WTC11 (cell line): ENCODE results near the gene FOXC2. TPM values are rescaled to one million over a fixed set of nuclear protein-coding genes. Genes with fewer than 3 reads are reported as not detected.

ENCODE experiments used
- ATAC-seq: fragments of 200-7000 bp; cut with Tn5 transposase; 2 replicates; pipeline ENCODE4 v1.10.0; 2021; ENCODE audit warnings: mild to moderate bottlenecking, moderate library complexity
- CTCF ChIA-PET: fragments of 300-600 bp; sonication (Branson Sonifier 250); formaldehyde crosslinking; loops from one replicate; lab custom pipeline; 2021; ENCODE audit warnings: antibody characterized with exemption; lab: Charles Lee
- POLR2A ChIA-PET: fragments of 350-600 bp; sonication (Branson Sonifier 250); formaldehyde crosslinking; loops from one replicate; lab custom pipeline; 2021; ENCODE audit warnings: antibody characterized with exemption; lab: Charles Lee
- DNase-seq: peaks from one replicate; pipeline ENCODE4 v3.0.0; 2021; ENCODE audit warnings: low spot score
- H3K27ac Mint-ChIP-seq: 2 replicates; pipeline ENCODE4 v1.8.0; 2021; ENCODE audit warnings: mixed read lengths
- H3K27me3 Mint-ChIP-seq: 2 replicates; pipeline ENCODE4 v1.8.0; 2021; ENCODE audit warnings: low read depth, mild to moderate bottlenecking, moderate library complexity, mixed read lengths
- H3K36me3 Mint-ChIP-seq: 2 replicates; pipeline ENCODE4 v1.8.0; 2021; ENCODE audit warnings: mixed read lengths
- H3K4me1 Mint-ChIP-seq: 2 replicates; pipeline ENCODE4 v1.8.0; 2022; ENCODE audit warnings: mixed read lengths
- H3K4me3 Mint-ChIP-seq: 2 replicates; pipeline ENCODE4 v1.8.0; 2021; ENCODE audit warnings: mild to moderate bottlenecking, moderate library complexity, mixed read lengths
- H3K9me3 Mint-ChIP-seq: 2 replicates; pipeline ENCODE4 v1.8.0; 2021; ENCODE audit warnings: mixed read lengths
- ATF1 ChIP-seq: sonication (generic); formaldehyde crosslinking; IDR thresholded peaks from 2 replicates; pipeline ENCODE4 v1.8.1; 2023; ENCODE audit warnings: mild to moderate bottlenecking, moderate library complexity, missing genetic modification reagents
- CDX4 ChIP-seq: fragments of 250-450 bp; sonication (Bioruptor Pico); IDR thresholded peaks from 2 replicates; pipeline ENCODE4 v1.9.0; 2021; ENCODE audit warnings: moderate library complexity, mild to moderate bottlenecking, inconsistent platforms, borderline replicate concordance
- CREM ChIP-seq: sonication (generic); formaldehyde crosslinking; IDR thresholded peaks from 2 replicates; pipeline ENCODE4 v1.8.1; 2022; ENCODE audit warnings: mild to moderate bottlenecking, missing genetic modification reagents, moderate library complexity
- E2F4 ChIP-seq: sonication (generic); formaldehyde crosslinking; IDR thresholded peaks from 2 replicates; pipeline ENCODE4 v1.8.1; 2022; ENCODE audit warnings: low read depth, mild to moderate bottlenecking, moderate library complexity, missing genetic modification reagents, borderline replicate concordance
- EMX1 ChIP-seq: fragments of 250-450 bp; sonication (Bioruptor Pico); IDR thresholded peaks from 2 replicates; pipeline ENCODE4 v1.8.0; 2021; ENCODE audit warnings: mild to moderate bottlenecking
- FOXJ3 ChIP-seq: sonication (generic); formaldehyde crosslinking; IDR thresholded peaks from 2 replicates; pipeline ENCODE4 v1.9.0; 2021; ENCODE audit warnings: missing genetic modification reagents, mild to moderate bottlenecking, borderline replicate concordance
- HMGA2 ChIP-seq: fragments of 250-450 bp; sonication (Bioruptor Pico); IDR thresholded peaks from 2 replicates; pipeline ENCODE4 v1.4.0; 2021; ENCODE audit warnings: mild to moderate bottlenecking, moderate library complexity
- KAT7 ChIP-seq: sonication (generic); formaldehyde crosslinking; IDR thresholded peaks from 2 replicates; pipeline ENCODE4 v1.8.1; 2023; ENCODE audit warnings: missing genetic modification reagents, mild to moderate bottlenecking, borderline replicate concordance
- MXD4 ChIP-seq: fragments of 250-450 bp; sonication (Bioruptor Pico); IDR thresholded peaks from 2 replicates; pipeline ENCODE4 v1.8.0; 2021; ENCODE audit warnings: mild to moderate bottlenecking, moderate library complexity, borderline replicate concordance
- NFE2L1 ChIP-seq: sonication (generic); formaldehyde crosslinking; IDR thresholded peaks from 2 replicates; pipeline ENCODE4 v1.8.1; 2023; ENCODE audit warnings: missing genetic modification reagents
- NR3C1 ChIP-seq: sonication (generic); formaldehyde crosslinking; conservative IDR thresholded peaks from 2 replicates; pipeline ENCODE4 v1.8.1; 2023; ENCODE audit warnings: low read depth, mild to moderate bottlenecking, missing genetic modification reagents
- PREB ChIP-seq: sonication (generic); formaldehyde crosslinking; IDR thresholded peaks from 2 replicates; pipeline ENCODE4 v1.8.1; 2022; ENCODE audit warnings: mild to moderate bottlenecking, missing genetic modification reagents, moderate library complexity, borderline replicate concordance
- RORB ChIP-seq: fragments of 250-450 bp; sonication (Bioruptor Pico); IDR thresholded peaks from 2 replicates; pipeline ENCODE4 v1.9.0; 2021; ENCODE audit warnings: mild to moderate bottlenecking
- SOX15 ChIP-seq: fragments of 250-450 bp; sonication (Bioruptor Pico); IDR thresholded peaks from 2 replicates; pipeline ENCODE4 v1.9.0; 2021; ENCODE audit warnings: mild to moderate bottlenecking
- TEAD4 ChIP-seq: sonication (generic); formaldehyde crosslinking; IDR thresholded peaks from 2 replicates; pipeline ENCODE4 v1.8.0; 2022; ENCODE audit warnings: mild to moderate bottlenecking, missing genetic modification reagents
- TP53 ChIP-seq: sonication (generic); formaldehyde crosslinking; IDR thresholded peaks from 2 replicates; pipeline ENCODE4 v1.8.1; 2023; ENCODE audit warnings: mild to moderate bottlenecking, missing genetic modification reagents
- ZMAT4 ChIP-seq: fragments of 250-450 bp; sonication (Bioruptor Pico); IDR thresholded peaks from 2 replicates; pipeline ENCODE4 v1.9.0; 2021; ENCODE audit warnings: mild to moderate bottlenecking
- ZNF416 ChIP-seq: fragments of 250-450 bp; sonication (Bioruptor Pico); IDR thresholded peaks from 2 replicates; pipeline ENCODE4 v1.9.0; 2021; ENCODE audit warnings: mild to moderate bottlenecking, inconsistent platforms
- ZNF423 ChIP-seq: fragments of 250-450 bp; sonication (Bioruptor Pico); IDR thresholded peaks from 2 replicates; pipeline ENCODE4 v2.1.2; 2022; ENCODE audit warnings: mild to moderate bottlenecking, moderate library complexity
- total RNA-seq: library from RNA; stranded (reverse); gene quantifications from 3 replicates; pipeline ENCODE4 v1.2.3, GENCODE V29; 2021
- TF ChIP-seq, protein P1 (sequence below): sonication (generic); formaldehyde crosslinking; IDR thresholded peaks from 2 replicates; pipeline ENCODE4 v1.8.1; 2023; ENCODE audit warnings: mild to moderate bottlenecking, missing genetic modification reagents, moderate library complexity
- TF ChIP-seq, protein P2 (sequence below): sonication (generic); formaldehyde crosslinking; IDR thresholded peaks from 2 replicates; pipeline ENCODE4 v1.8.0; 2023; ENCODE audit warnings: mild to moderate bottlenecking, missing genetic modification reagents
- TF ChIP-seq, protein P3 (sequence below): sonication (generic); formaldehyde crosslinking; IDR thresholded peaks from 2 replicates; pipeline ENCODE4 v1.8.0; 2022; ENCODE audit warnings: mild to moderate bottlenecking, missing genetic modification reagents
- TF ChIP-seq, protein P4 (sequence below): sonication (generic); formaldehyde crosslinking; conservative IDR thresholded peaks from 2 replicates; pipeline ENCODE4 v1.8.1; 2023; ENCODE audit warnings: mild to moderate bottlenecking, low read depth, missing genetic modification reagents, moderate library complexity

Gene FOXC2
- total RNA-seq, 1 experiment from 2014 or later = 0.28 TPM

GRCh38 chr16:86546638-86547013 is 20.0 kb upstream of the FOXC2 start:
- TF ChIP-seq EMX1 (no peak), CDX4 (CRISPR knock-in tag) (no peak), PREB (no peak), ATF1 (CRISPR knock-in tag) (no peak), TEAD4 (CRISPR knock-in tag) (no peak), TP53 (no peak), FOXJ3 (CRISPR knock-in tag) (no peak), NR3C1 (CRISPR knock-in tag) (no peak), E2F4 (no peak), NFE2L1 (CRISPR knock-in tag) (no peak), SOX15 (no peak), ZNF416 (no peak), MXD4 (CRISPR knock-in tag) (no peak), ZNF423 (no peak), RORB (no peak), KAT7 (CRISPR knock-in tag) (no peak)
- TF ChIP-seq, protein P1, sequence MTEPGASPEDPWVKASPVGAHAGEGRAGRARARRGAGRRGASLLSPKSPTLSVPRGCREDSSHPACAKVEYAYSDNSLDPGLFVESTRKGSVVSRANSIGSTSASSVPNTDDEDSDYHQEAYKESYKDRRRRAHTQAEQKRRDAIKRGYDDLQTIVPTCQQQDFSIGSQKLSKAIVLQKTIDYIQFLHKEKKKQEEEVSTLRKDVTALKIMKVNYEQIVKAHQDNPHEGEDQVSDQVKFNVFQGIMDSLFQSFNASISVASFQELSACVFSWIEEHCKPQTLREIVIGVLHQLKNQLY (CRISPR knock-in tag) = no peak
- TF ChIP-seq, protein P2, sequence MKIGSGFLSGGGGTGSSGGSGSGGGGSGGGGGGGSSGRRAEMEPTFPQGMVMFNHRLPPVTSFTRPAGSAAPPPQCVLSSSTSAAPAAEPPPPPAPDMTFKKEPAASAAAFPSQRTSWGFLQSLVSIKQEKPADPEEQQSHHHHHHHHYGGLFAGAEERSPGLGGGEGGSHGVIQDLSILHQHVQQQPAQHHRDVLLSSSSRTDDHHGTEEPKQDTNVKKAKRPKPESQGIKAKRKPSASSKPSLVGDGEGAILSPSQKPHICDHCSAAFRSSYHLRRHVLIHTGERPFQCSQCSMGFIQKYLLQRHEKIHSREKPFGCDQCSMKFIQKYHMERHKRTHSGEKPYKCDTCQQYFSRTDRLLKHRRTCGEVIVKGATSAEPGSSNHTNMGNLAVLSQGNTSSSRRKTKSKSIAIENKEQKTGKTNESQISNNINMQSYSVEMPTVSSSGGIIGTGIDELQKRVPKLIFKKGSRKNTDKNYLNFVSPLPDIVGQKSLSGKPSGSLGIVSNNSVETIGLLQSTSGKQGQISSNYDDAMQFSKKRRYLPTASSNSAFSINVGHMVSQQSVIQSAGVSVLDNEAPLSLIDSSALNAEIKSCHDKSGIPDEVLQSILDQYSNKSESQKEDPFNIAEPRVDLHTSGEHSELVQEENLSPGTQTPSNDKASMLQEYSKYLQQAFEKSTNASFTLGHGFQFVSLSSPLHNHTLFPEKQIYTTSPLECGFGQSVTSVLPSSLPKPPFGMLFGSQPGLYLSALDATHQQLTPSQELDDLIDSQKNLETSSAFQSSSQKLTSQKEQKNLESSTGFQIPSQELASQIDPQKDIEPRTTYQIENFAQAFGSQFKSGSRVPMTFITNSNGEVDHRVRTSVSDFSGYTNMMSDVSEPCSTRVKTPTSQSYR (CRISPR knock-in tag) = no peak
- TF ChIP-seq, protein P3, sequence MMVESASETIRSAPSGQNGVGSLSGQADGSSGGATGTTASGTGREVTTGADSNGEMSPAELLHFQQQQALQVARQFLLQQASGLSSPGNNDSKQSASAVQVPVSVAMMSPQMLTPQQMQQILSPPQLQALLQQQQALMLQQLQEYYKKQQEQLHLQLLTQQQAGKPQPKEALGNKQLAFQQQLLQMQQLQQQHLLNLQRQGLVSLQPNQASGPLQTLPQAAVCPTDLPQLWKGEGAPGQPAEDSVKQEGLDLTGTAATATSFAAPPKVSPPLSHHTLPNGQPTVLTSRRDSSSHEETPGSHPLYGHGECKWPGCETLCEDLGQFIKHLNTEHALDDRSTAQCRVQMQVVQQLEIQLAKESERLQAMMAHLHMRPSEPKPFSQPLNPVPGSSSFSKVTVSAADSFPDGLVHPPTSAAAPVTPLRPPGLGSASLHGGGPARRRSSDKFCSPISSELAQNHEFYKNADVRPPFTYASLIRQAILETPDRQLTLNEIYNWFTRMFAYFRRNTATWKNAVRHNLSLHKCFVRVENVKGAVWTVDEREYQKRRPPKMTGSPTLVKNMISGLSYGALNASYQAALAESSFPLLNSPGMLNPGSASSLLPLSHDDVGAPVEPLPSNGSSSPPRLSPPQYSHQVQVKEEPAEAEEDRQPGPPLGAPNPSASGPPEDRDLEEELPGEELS (CRISPR knock-in tag) = no peak
- H3K27ac Mint-ChIP-seq = no peak overlapping the region
- CTCF ChIA-PET = no interaction called here
- no peaks in the 10 kb centered on the region for H3K4me1 Mint-ChIP-seq
- ATAC-seq (no peak), DNase-seq (no peak)
- H3K36me3 Mint-ChIP-seq = peaks cover 10% of the 10 kb centered on the region
- no peak overlapping the region for H3K4me3 Mint-ChIP-seq
- H3K27me3 Mint-ChIP-seq = no peaks in the 10 kb centered on the region
- peaks cover 3% of the 10 kb centered on the region; the same call in 1 of the 2 replicates for H3K9me3 Mint-ChIP-seq
- POLR2A ChIA-PET = no interaction called here

GRCh38 chr16:86547286-86547685 is 19.3 kb upstream of the FOXC2 start:
- CTCF ChIA-PET = no interaction called here
- TF ChIP-seq, protein P4, sequence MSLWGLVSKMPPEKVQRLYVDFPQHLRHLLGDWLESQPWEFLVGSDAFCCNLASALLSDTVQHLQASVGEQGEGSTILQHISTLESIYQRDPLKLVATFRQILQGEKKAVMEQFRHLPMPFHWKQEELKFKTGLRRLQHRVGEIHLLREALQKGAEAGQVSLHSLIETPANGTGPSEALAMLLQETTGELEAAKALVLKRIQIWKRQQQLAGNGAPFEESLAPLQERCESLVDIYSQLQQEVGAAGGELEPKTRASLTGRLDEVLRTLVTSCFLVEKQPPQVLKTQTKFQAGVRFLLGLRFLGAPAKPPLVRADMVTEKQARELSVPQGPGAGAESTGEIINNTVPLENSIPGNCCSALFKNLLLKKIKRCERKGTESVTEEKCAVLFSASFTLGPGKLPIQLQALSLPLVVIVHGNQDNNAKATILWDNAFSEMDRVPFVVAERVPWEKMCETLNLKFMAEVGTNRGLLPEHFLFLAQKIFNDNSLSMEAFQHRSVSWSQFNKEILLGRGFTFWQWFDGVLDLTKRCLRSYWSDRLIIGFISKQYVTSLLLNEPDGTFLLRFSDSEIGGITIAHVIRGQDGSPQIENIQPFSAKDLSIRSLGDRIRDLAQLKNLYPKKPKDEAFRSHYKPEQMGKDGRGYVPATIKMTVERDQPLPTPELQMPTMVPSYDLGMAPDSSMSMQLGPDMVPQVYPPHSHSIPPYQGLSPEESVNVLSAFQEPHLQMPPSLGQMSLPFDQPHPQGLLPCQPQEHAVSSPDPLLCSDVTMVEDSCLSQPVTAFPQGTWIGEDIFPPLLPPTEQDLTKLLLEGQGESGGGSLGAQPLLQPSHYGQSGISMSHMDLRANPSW = no peak
- TF ChIP-seq HMGA2 = no peak
- TF ChIP-seq FOXJ3 (CRISPR knock-in tag) = no peak
- TF ChIP-seq ZMAT4 (CRISPR knock-in tag) = no peak
- no peak for TF ChIP-seq CREM (CRISPR knock-in tag)
- TF ChIP-seq, protein P2 (CRISPR knock-in tag) = no peak

More at GRCh38 chr16:86547286-86547685, 19.3 kb upstream of the FOXC2 start:
- H3K9me3 Mint-ChIP-seq = peaks cover 3% of the 10 kb centered on the region; the same call in 1 of the 2 replicates
- H3K4me3 Mint-ChIP-seq = no peak overlapping the region
- H3K27me3 Mint-ChIP-seq = no peaks in the 10 kb centered on the region
- DNase-seq (no peak), ATAC-seq (no peak)
- no peaks in the 10 kb centered on the region for H3K4me1 Mint-ChIP-seq
- H3K27ac Mint-ChIP-seq = no peak overlapping the region
- H3K36me3 Mint-ChIP-seq = peaks cover 10% of the 10 kb centered on the region
- POLR2A ChIA-PET = no interaction called here
